CD14-positive monocyte (primary cell): Measurements from ENCODE around the gene KDR. TPM values are rescaled to one million over a fixed set of nuclear protein-coding genes. Genes with fewer than 3 reads are reported as not detected.

Experiments
- DNase-seq, 3 donors: peaks; one replicate each; pipeline ENCODE4 v3.0.0-alpha.2; 2011 to 2022
- H2AFZ ChIP-seq: 2 replicates; pipeline ENCODE4 v1.6.0; 2012; ENCODE audit warnings: mild to moderate bottlenecking, low read depth, low read length, inconsistent platforms; ENCODE audit not compliant: insufficient read depth, poor library complexity, severe bottlenecking
- H3K27ac ChIP-seq, 2 donors: 1 replicate in 1 of 2; 2 replicates in 1 of 2; pipeline ENCODE4 v1.5.1; 2012 to 2013; ENCODE audit warnings: low read length in 2 of 2, control low read depth in 1 of 2, inconsistent platforms in 1 of 2, low read depth in 1 of 2, mild to moderate bottlenecking in 1 of 2
- H3K27me3 ChIP-seq, 2 donors: one replicate each; pipeline versions ENCODE4 v1.6.0 to v1.6.1; 2011 to 2013; ENCODE audit warnings: low read length in 2 of 2; ENCODE audit not compliant: control insufficient read depth in 2 of 2, insufficient read depth in 2 of 2
- H3K36me3 ChIP-seq, 2 donors: replicated peaks in 1 of 2; 1 replicate in 1 of 2; 2 replicates in 1 of 2; pipeline versions ENCODE4 v1.5.1 to v1.6.1; 2012 to 2013; ENCODE audit warnings: low read length in 2 of 2, control low read depth in 1 of 2, inconsistent platforms in 1 of 2, mild to moderate bottlenecking in 1 of 2; ENCODE audit not compliant: insufficient read depth in 2 of 2, control insufficient read depth in 1 of 2
- H3K4me1 ChIP-seq, 2 donors: 1 replicate in 1 of 2; 2 replicates in 1 of 2; pipeline versions ENCODE4 v1.5.1 to v1.6.1; 2012 to 2013; ENCODE audit warnings: low read length in 2 of 2, control low read depth in 1 of 2, inconsistent platforms in 1 of 2, mild to moderate bottlenecking in 1 of 2, moderate library complexity in 1 of 2; ENCODE audit not compliant: insufficient read depth in 2 of 2, control insufficient read depth in 1 of 2
- H3K4me2 ChIP-seq: replicated peaks from 2 replicates; pipeline ENCODE3; 2012; ENCODE audit warnings: low read length, moderate library complexity, mild to moderate bottlenecking; ENCODE audit not compliant: poor library complexity, severe bottlenecking; ENCODE audit errors: extremely low read depth
- H3K4me3 ChIP-seq, 3 experiments: fragments of 200-600 bp in 1 of 3; sonication (generic) in 1 of 3; replicated peaks in 1 of 3; 1 replicate in 2 of 3; 2 replicates in 1 of 3; pipeline ENCODE4 v1.5.1; 2011 to 2013; ENCODE audit warnings: low read length in 3 of 3, mild to moderate bottlenecking in 3 of 3, control low read depth in 2 of 3, low read depth in 2 of 3, inconsistent platforms in 1 of 3, moderate library complexity in 1 of 3
- H3K79me2 ChIP-seq: 2 replicates; pipeline ENCODE4 v1.6.0; 2012; ENCODE audit warnings: mild to moderate bottlenecking, control low read depth, inconsistent platforms, low read length, moderate library complexity; ENCODE audit not compliant: insufficient read depth
- H3K9ac ChIP-seq: 2 replicates; pipeline ENCODE4 v1.6.0; 2017; ENCODE audit warnings: low read length, mild to moderate bottlenecking; ENCODE audit not compliant: insufficient read depth, poor library complexity, severe bottlenecking
- H3K9me3 ChIP-seq, 2 donors: replicated peaks in 1 of 2; 1 replicate in 1 of 2; 2 replicates in 1 of 2; pipeline versions ENCODE4 v1.5.1 to v1.6.1; 2012 to 2013; ENCODE audit warnings: low read length in 2 of 2, control low read depth in 1 of 2; ENCODE audit not compliant: control insufficient read depth in 1 of 2, insufficient read depth in 1 of 2
- H4K20me1 ChIP-seq: 2 replicates; pipeline ENCODE4 v1.6.0; 2012; ENCODE audit warnings: mild to moderate bottlenecking, low read length, control low read depth, moderate library complexity; ENCODE audit not compliant: insufficient read depth
- H3K27ac Mint-ChIP-seq, 7 donors: one replicate each; pipeline ENCODE4 v1.8.0; 2020; ENCODE audit warnings: mild to moderate bottlenecking in 7 of 7, mixed read lengths in 7 of 7, moderate library complexity in 6 of 7, inconsistent platforms in 2 of 7
- H3K27me3 Mint-ChIP-seq, 3 donors: one replicate each; pipeline ENCODE4 v1.8.0; 2021 to 2022; ENCODE audit warnings: low read depth in 3 of 3, mild to moderate bottlenecking in 3 of 3, mixed read lengths in 3 of 3, moderate library complexity in 3 of 3, inconsistent platforms in 1 of 3
- H3K36me3 Mint-ChIP-seq, 2 donors: one replicate each; pipeline ENCODE4 v1.8.0; 2020; ENCODE audit warnings: mixed read lengths in 2 of 2, inconsistent platforms in 1 of 2, mild to moderate bottlenecking in 1 of 2
- H3K4me1 Mint-ChIP-seq: one replicate; pipeline ENCODE4 v1.8.0; 2020; ENCODE audit warnings: mild to moderate bottlenecking, mixed read lengths
- H3K4me3 Mint-ChIP-seq, 2 donors: one replicate each; pipeline ENCODE4 v1.8.0; 2020; ENCODE audit warnings: mild to moderate bottlenecking in 2 of 2, mixed read lengths in 2 of 2, moderate library complexity in 1 of 2
- H3K9me3 Mint-ChIP-seq, 7 donors: one replicate each; pipeline ENCODE4 v1.8.0; 2020 to 2022; ENCODE audit warnings: mixed read lengths in 7 of 7, mild to moderate bottlenecking in 6 of 7, moderate library complexity in 6 of 7, inconsistent platforms in 2 of 7
- CTCF ChIP-seq: fragments of 200-600 bp; IDR thresholded peaks from one replicate; pipeline ENCODE4 v1.8.0; 2022; ENCODE audit warnings: antibody characterized with exemption, mild to moderate bottlenecking
- WGBS: methylation state at CpG from one replicate; pipeline ENCODE4 v1.1.5; 2013; ENCODE audit warnings: missing lambda C conversion rate; ENCODE audit not compliant: insufficient coverage; 5-methylcytosine and 5-hydroxymethylcytosine counted together
- intact Hi-C, 2 donors: fragments of 100-400 bp; cut with micrococcal nuclease; formaldehyde crosslinking; loops; one replicate each; pipeline versions ENCODE4 v1.15.0 to v1.15.1; 2023
- polyA plus RNA-seq, 3 donors: library from polyadenylated mRNA; depleted of rRNA in 1 of 3; unstranded in 2 of 3; stranded (reverse) in 1 of 3; fragments of 300-500 nt in 2 of 3; fragments of >200 nt in 1 of 3; fragmentation: Illumina TruSeq in 2 of 3; gene quantifications; 1 replicate in 2 of 3; 2 replicates in 1 of 3; pipeline ENCODE4 v1.2.3, GENCODE V29; 2012 to 2021

The KDR gene
- polyA plus RNA-seq, 3 donors, result not detected

- H3K27ac Mint-ChIP-seq, result no peak overlapping the region
- Histone ChIP-seq H3K4me2 (no peak overlapping the region), H3K27me3 (peaks cover 34 to 51% of the 10 kb centered on the region in 2 donors), H3K9me3 (peaks cover 0 to 23% of the 10 kb centered on the region in 2 donors), H3K4me3 (no peak overlapping the region), H3K27ac (no peak overlapping the region), H3K36me3 (no peaks in the 10 kb centered on the region), H3K4me1 (peaks cover 6 to 9% of the 10 kb centered on the region in 2 donors), H3K79me2 (no peaks in the 10 kb centered on the region), H4K20me1 (no peaks in the 10 kb centered on the region), H3K9ac (no peak overlapping the region), H2AFZ (no peak overlapping the region)
- peak overlapping the region in 1 of 2 donors; percentile 86 for H3K4me3 Mint-ChIP-seq
- intact Hi-C loops, result no loop called here
- TF ChIP-seq CTCF, result no peak
- peaks cover 13% of the 10 kb centered on the region for H3K4me1 Mint-ChIP-seq
- no peaks in the 10 kb centered on the region for H3K36me3 Mint-ChIP-seq
- DNase-seq, result no peak
- H3K27me3 Mint-ChIP-seq, result peaks cover 41 to 51% (median 44%) of the 10 kb centered on the region in 3 donors
- peaks cover 0 to 15% (median 6%) of the 10 kb centered on the region in 7 donors for H3K9me3 Mint-ChIP-seq
- 20% methylated on average over 33 of the region's 34 CpGs for WGBS
Observed at GRCh38 chr4:55124322-55125076, 896 bp downstream of the KDR start.

- no peaks in the 10 kb centered on the region for H3K36me3 Mint-ChIP-seq
- H3K4me1 ChIP-seq, result peaks cover 6 to 9% of the 10 kb centered on the region in 2 donors
- no peaks in the 10 kb centered on the region for H3K36me3 ChIP-seq
- no peak overlapping the region for H3K27ac Mint-ChIP-seq
- peaks cover 0 to 15% (median 6%) of the 10 kb centered on the region in 7 donors for H3K9me3 Mint-ChIP-seq
- no peak overlapping the region for H2AFZ ChIP-seq
- peaks cover 13% of the 10 kb centered on the region for H3K4me1 Mint-ChIP-seq
- H3K9me3 ChIP-seq, result peaks cover 0 to 23% of the 10 kb centered on the region in 2 donors
- H3K4me3 Mint-ChIP-seq, result peak overlapping the region in 1 of 2 donors; percentile 86
- H3K4me3 ChIP-seq, result no peak overlapping the region
- DNase-seq, result no peak
- H3K9ac ChIP-seq, result no peak overlapping the region
- H3K4me2 ChIP-seq, result no peak overlapping the region
- H3K27me3 ChIP-seq, result peaks cover 34 to 51% of the 10 kb centered on the region in 2 donors
- TF ChIP-seq CTCF, result no peak
- H4K20me1 ChIP-seq, result no peaks in the 10 kb centered on the region
- WGBS, result no CpG with 5 or more reads among the region's 6 CpGs
- no peaks in the 10 kb centered on the region for H3K79me2 ChIP-seq
- peaks cover 41 to 51% (median 44%) of the 10 kb centered on the region in 3 donors for H3K27me3 Mint-ChIP-seq
- intact Hi-C loops, result no loop called here
- no peak overlapping the region for H3K27ac ChIP-seq
Observed at GRCh38 chr4:55123791-55124190, 1.6 kb downstream of the KDR start.
